ENCODE measurements around the gene DKK3.

DKK3 gene

GRCh38 chr11:12003336-12003735 lies 5.1 kb downstream of the DKK3 start:
- DNase-seq (ENCODE audit: low spot score) = no peak

GRCh38 chr11:12001186-12001585 lies 7.2 kb downstream of the DKK3 start:
- no peak for DNase-seq (ENCODE audit: low spot score)

- peak; percentile 90 for DNase-seq (ENCODE audit: low spot score)
Observed at GRCh38 chr11:11998091-11998781, 10.2 kb downstream of the DKK3 start.

DNA sequence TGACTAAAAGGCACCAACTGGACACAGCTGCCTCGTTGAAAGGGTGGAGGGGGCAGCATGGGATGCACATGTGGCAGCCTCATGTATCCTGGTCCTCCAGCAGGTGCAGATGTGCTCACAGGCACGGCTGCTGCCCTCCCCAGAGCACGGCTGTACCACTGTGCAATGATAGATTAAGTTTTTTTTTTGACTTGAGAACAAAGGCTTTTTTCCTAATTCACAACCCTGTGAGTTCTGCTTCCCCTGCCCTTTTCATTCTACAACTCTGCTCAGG lies 11.4 kb downstream of the DKK3 start:
- no peak for DNase-seq (ENCODE audit: low spot score)

GRCh38 chr11:11996321-11997048 lies 11.9 kb downstream of the DKK3 start:
- no peak for DNase-seq (ENCODE audit: low spot score)

GRCh38 chr11:11995601-11996000 lies 12.8 kb downstream of the DKK3 start:
- DNase-seq (ENCODE audit: low spot score) = no peak

- DNase-seq (ENCODE audit: low spot score) = peak; percentile 77
Observed at GRCh38 chr11:11993839-11994238, 14.6 kb downstream of the DKK3 start.

GRCh38 chr11:11992257-11993212 lies 15.9 kb downstream of the DKK3 start:
- peak; percentile 38 for DNase-seq (ENCODE audit: low spot score)

DNA sequence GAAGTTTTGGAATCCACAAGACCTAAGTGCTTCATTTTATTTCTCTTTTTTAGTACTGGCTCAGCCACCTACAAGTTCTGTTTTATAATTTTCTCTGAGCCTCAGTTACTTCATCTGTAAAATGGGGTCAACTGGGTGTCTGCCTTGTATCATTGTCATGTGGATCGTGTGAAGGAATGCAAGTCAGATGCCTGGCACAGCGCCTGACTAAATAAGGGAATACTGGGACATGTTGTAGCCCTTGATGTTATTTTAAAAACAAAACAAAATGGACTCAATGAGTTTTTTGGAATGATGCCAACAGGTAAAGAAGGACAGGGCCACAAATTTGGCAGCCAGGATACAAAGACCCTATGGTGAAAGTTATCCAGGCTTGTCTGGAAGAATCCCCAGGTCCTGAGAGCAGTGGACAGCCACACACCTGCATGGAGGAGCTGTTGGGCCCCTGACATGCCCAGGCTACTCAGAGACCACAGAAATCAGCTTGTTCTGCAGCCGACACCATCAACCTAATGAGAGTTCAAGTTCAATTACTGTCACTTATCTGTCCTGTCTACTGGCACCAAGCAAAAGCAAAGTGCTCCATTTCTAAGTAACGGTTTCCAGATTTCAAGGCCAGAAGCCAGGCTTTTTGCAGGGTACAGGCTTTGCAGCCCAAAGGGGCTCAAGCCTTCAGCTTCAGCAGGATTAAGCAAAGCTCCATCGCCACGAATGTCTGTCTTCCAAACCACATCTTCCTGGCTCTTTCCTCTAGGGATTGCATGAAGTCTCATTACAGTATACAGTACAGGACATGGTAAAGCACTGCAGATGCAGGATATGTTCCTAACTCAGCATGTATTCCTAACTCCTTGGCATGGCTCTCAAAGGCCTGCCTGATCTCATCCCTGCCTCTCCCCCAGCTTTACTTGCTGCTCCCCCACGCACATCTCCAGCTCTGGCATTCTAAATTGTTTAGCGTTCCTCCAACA lies 18.4 kb downstream of the DKK3 start:
- DNase-seq (ENCODE audit: low spot score) = no peak

DNA sequence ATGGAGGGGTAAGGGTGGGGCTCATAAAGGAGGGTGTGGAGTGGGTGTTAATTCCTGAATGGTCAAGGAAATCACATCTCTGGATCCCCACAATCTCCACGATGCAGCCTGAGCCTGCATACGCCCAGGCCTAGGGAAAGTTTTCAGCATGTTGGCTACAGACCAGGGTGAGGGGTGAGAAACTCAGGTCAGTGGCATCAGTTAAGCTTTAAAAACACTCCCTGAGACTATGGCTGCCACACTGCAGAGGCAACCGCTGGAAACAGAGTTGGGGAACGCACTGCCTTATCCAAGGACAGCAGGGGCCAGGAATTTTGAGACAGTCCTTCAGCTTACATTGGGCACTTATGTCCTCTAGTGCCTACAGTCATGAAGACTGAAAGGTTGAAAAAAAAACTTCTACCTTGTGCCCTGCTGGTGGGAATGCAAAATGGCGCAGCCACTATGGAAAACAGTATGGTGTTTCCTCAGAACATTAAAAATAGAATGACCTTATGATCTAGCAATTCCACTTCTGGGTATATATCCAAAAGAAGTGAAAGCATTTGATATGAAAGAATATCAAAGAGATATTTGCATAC lies 19.7 kb downstream of the DKK3 start:
- DNase-seq (ENCODE audit: low spot score) = no peak

- DNase-seq (ENCODE audit: low spot score) = no peak
Observed at GRCh38 chr11:11988099-11988651, 20.3 kb downstream of the DKK3 start.

DNA sequence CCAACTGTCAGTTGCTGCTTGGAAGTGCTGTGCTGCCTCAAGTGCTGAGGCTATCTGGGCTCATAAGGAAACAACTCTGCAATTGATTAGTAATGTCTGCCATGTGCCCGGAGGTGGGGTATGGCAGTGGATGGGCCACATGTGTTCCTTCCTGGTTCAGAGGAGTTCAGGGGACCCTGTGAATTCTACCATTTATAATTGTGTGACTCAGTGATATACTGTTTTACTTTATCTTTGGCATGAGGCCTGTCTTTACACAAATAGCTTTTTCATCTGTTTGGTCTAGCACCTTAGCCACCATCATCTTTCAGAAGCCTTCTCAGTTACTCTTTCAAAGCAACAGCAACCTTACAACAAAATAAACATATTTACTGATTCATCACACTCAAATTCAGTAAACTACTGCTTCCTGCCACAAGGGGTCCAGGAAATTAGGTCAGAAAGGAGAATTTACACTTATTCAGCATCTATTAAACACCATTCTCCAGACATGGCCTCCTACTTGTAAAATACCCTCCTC lies 20.9 kb downstream of the DKK3 start:
- no peak for DNase-seq (ENCODE audit: low spot score)

DNA sequence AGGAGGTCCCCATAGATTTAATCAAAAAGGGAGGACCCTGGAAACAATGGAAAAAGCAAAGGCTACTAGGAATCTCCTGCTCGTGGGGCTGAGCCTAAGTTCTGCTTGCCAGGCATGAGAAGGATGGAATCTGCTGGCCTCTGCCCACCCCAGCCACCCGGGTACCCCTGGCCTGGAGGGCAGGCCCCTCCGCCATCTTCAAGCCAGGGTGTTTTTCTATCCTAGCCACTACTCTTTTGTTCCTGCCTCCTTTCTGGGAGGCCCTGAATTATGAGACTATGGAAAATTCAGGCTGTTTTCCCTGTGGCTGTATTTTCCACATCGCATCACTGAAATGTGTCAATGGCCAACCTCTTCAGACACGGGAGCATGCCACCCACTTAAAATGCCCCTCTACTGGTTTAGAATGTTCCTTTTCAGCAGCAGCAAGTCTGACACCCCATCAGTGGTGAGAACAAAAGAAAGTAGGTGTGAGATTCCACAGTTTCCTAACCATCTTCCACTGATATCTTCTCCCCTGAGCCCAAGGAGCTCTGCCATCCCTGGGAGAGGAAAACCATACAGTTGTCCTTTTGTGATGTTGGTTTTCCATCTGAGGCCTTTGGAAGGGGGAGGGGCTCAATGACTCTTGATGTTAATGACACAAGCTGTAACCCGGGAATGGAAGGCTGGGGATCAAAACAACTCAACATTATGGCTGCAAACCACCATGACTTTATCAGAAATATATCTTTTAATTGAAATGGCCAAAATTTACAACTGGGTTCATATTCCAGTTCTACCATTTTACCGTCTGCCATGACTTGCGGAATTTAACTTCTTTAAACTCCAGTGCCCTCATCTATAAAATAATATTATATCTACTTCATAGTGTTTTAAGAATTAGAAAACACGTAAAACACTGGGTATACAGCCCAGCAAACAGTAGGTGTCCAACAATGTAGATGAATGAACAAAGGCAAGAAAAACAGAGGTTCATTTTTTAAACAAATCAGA lies 22.2 kb downstream of the DKK3 start:
- DNase-seq (ENCODE audit: low spot score) = no peak

DNA sequence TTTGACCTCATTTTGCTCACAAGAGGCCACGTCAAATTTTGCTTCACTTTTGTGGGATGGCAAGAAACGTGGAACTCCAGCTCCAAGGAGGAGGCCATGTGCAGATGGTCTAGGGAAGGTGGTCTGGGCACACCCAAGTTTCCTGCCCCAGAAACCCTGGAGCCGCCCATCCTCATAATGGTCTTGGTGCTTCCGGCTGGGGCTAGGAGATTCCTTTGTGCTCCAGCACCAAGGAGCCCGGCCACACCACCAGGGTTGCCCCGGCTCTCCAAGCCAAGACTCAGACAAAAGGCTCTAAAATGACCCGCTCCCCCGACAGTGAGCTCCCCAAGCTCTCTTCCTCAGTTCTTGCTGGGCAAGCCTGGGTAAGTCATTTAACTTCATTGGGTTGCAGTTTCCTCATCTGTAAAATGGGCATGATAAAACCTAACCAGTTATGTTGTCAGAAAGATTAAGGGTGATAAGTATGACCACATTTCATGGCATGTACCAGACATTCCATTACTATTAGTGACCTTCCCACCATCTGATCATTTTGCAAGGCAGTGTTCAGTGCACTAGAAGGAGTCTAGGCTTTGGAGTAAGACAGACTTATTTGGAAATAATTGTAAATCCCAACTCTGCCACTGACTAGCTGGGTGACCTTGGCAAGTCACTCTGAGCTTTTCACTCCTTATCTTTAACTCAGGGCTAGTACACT lies 23.3 kb downstream of the DKK3 start:
- peak; percentile 72 for DNase-seq (ENCODE audit: low spot score)

- no peak for DNase-seq (ENCODE audit: low spot score)
Observed at GRCh38 chr11:11984563-11984962, 23.9 kb downstream of the DKK3 start.

- no peak for DNase-seq (ENCODE audit: low spot score)
Observed at GRCh38 chr11:11983427-11983826, 25.0 kb downstream of the DKK3 start.

GRCh38 chr11:11982975-11983374 lies 25.5 kb downstream of the DKK3 start:
- DNase-seq (ENCODE audit: low spot score) = no peak

GRCh38 chr11:11982461-11982860 lies 26.0 kb downstream of the DKK3 start:
- DNase-seq (ENCODE audit: low spot score) = no peak

GRCh38 chr11:11981840-11982239 lies 26.6 kb downstream of the DKK3 start:
- no peak for DNase-seq (ENCODE audit: low spot score)

Data from GM03348 (cell line).